Loucy (cell line): ENCODE measurements around the gene ARHGEF33.

Experiments
- EZH2phosphoT487 ChIP-seq: fragments of 200-600 bp; IDR thresholded peaks from 2 replicates; pipeline ENCODE4 v1.6.1; 2018; ENCODE audit warnings: antibody characterized with exemption, mild to moderate bottlenecking, moderate library complexity, borderline replicate concordance
- TF ChIP-seq, protein P1 (sequence below): fragments of 200-600 bp; sonication (generic); conservative IDR thresholded peaks from 2 replicates; pipeline ENCODE4 v1.5.1; 2014; ENCODE audit warnings: mild to moderate bottlenecking, antibody characterized with exemption, low read length

DNA sequence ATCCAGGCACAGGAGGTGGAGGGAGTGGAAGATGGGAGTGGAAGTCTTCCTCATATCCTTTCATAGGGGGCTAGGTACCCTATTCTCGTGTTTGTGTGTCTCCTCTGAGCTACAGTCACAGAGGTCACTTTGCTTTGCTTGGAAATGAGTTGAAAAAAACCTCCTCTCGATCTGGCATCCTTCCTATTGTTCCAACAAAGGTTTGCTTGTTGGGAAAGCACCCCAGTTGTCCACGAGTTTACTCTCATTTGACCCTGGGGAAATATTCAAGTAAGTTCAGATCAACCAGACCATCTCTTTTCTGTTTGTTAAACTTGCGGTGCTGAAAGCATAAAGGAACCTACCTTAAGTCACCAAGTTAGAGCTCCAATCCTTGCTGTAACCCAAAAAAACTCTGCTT, 59.3 kb downstream of the ARHGEF33 start:
- TF ChIP-seq, protein P1, sequence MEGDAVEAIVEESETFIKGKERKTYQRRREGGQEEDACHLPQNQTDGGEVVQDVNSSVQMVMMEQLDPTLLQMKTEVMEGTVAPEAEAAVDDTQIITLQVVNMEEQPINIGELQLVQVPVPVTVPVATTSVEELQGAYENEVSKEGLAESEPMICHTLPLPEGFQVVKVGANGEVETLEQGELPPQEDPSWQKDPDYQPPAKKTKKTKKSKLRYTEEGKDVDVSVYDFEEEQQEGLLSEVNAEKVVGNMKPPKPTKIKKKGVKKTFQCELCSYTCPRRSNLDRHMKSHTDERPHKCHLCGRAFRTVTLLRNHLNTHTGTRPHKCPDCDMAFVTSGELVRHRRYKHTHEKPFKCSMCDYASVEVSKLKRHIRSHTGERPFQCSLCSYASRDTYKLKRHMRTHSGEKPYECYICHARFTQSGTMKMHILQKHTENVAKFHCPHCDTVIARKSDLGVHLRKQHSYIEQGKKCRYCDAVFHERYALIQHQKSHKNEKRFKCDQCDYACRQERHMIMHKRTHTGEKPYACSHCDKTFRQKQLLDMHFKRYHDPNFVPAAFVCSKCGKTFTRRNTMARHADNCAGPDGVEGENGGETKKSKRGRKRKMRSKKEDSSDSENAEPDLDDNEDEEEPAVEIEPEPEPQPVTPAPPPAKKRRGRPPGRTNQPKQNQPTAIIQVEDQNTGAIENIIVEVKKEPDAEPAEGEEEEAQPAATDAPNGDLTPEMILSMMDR: no peak
- TF ChIP-seq EZH2phosphoT487: no peak
